Pons (tissue), 1 donor: ENCODE results near the gene ABI1.
A peak's percentile ranks its signal among the peaks of the same experiment; 100 is the strongest.

Source experiments
- DNase-seq: peaks from one replicate; pipeline ENCODE4 v3.0.0-alpha.2; 2016; ENCODE audit warnings: low spot score

The ABI1 gene

GRCh38 chr10:26770069-26770468, 90.7 kb downstream of the ABI1 start:
- DNase-seq, result no peak

- DNase-seq, result no peak
Measured at GRCh38 chr10:26765549-26765948, 95.2 kb downstream of the ABI1 start.

- DNase-seq, result no peak
Measured at GRCh38 chr10:26759008-26759407, 101.8 kb downstream of the ABI1 start.

GRCh38 chr10:26755443-26755903, 105.3 kb downstream of the ABI1 start:
- no peak for DNase-seq

- no peak for DNase-seq
Measured at GRCh38 chr10:26746061-26746460, 114.7 kb downstream of the ABI1 start.

- DNase-seq, result no peak
Measured at GRCh38 chr10:26743841-26744240, 116.9 kb downstream of the ABI1 start.

- no peak for DNase-seq
Measured at GRCh38 chr10:26743091-26743490, 117.7 kb downstream of the ABI1 start.

- DNase-seq, result no peak
Measured at GRCh38 chr10:26741368-26741767, 119.4 kb downstream of the ABI1 start.

- no peak for DNase-seq
Measured at GRCh38 chr10:26739071-26739631, 121.6 kb downstream of the ABI1 start.

GRCh38 chr10:26738301-26738911, 122.4 kb downstream of the ABI1 start:
- no peak for DNase-seq

- DNase-seq, result peak; percentile 83
Measured at GRCh38 chr10:26737730-26738129, 123.0 kb downstream of the ABI1 start.

- no peak for DNase-seq
Measured at GRCh38 chr10:26735435-26735834, 125.3 kb downstream of the ABI1 start.

- DNase-seq, result peak; percentile 80
Measured at GRCh38 chr10:26733750-26734568, 126.8 kb downstream of the ABI1 start.

- DNase-seq, result peak; percentile 45
Measured at GRCh38 chr10:26730552-26730951, 130.2 kb downstream of the ABI1 start.

GRCh38 chr10:26729395-26729794, 131.4 kb downstream of the ABI1 start:
- no peak for DNase-seq

GRCh38 chr10:26728957-26729356, 131.8 kb downstream of the ABI1 start:
- DNase-seq, result no peak

GRCh38 chr10:26727005-26727404, 133.8 kb downstream of the ABI1 start:
- DNase-seq, result no peak

GRCh38 chr10:26725837-26726727, 134.7 kb downstream of the ABI1 start:
- DNase-seq, result peak; percentile 79

- DNase-seq, result no peak
Measured at GRCh38 chr10:26723016-26723415, 137.7 kb downstream of the ABI1 start.

GRCh38 chr10:26721561-26721960, 139.2 kb downstream of the ABI1 start:
- no peak for DNase-seq

- DNase-seq, result no peak
Measured at GRCh38 chr10:26717476-26717875, 143.3 kb downstream of the ABI1 start.

- DNase-seq, result no peak
Measured at GRCh38 chr10:26715137-26715487, 145.6 kb downstream of the ABI1 start.
